T-helper 9 cell (primary cell): ENCODE measurements around the gene FBLN5.
"Not testable (repeated sequence)": the region's sequence is repeated elsewhere in the genome, so short reads cannot be mapped to it uniquely, and the experiment has no call there.

Experiments used
- DNase-seq: peaks from one replicate; pipeline ENCODE4 v3.0.0-alpha.2; 2020

Gene FBLN5

GRCh38 chr14:91882776-91883175, 64.7 kb downstream of the FBLN5 start:
- no peak for DNase-seq

- no peak for DNase-seq
These were observed 65.1 kb downstream of the FBLN5 start for GRCh38 chr14:91882369-91882768.

GRCh38 chr14:91879196-91879595, 68.3 kb downstream of the FBLN5 start:
- DNase-seq = no peak

- no peak for DNase-seq
These were observed 69.2 kb downstream of the FBLN5 start for GRCh38 chr14:91878274-91878673.

- no peak for DNase-seq
These were observed 70.0 kb downstream of the FBLN5 start for GRCh38 chr14:91877376-91877915.

- no peak for DNase-seq
These were observed 71.0 kb downstream of the FBLN5 start for GRCh38 chr14:91876492-91876891.

GRCh38 chr14:91875525-91876286, 71.8 kb downstream of the FBLN5 start:
- no peak for DNase-seq

- DNase-seq = peak; percentile 69
These were observed 73.8 kb downstream of the FBLN5 start for GRCh38 chr14:91873471-91874415.

- DNase-seq = peak; percentile 54
These were observed 74.7 kb downstream of the FBLN5 start for GRCh38 chr14:91872517-91873470.

GRCh38 chr14:91872011-91872501, 75.4 kb downstream of the FBLN5 start:
- peak; percentile 38 for DNase-seq

- DNase-seq = not testable (repeated sequence)
These were observed 76.1 kb downstream of the FBLN5 start for GRCh38 chr14:91871401-91871800.

- DNase-seq = no peak
These were observed 76.6 kb downstream of the FBLN5 start for GRCh38 chr14:91870890-91871289.

GRCh38 chr14:91870001-91870400, 77.5 kb downstream of the FBLN5 start:
- DNase-seq = peak; percentile 62

GRCh38 chr14:91869556-91869955, 77.9 kb downstream of the FBLN5 start:
- no peak for DNase-seq

GRCh38 chr14:91867316-91867988, 80.0 kb downstream of the FBLN5 start, which contains the start of gene TC2N:
Gene TC2N (minus strand): TSS chr14:91867536. CDS start chr14:91813769, 53,767 bp downstream.
- peak; percentile 31 for DNase-seq

- no peak for DNase-seq
These were observed 80.8 kb downstream of the FBLN5 start for GRCh38 chr14:91866511-91867295.

GRCh38 chr14:91866061-91866460, 81.4 kb downstream of the FBLN5 start:
- DNase-seq = no peak

GRCh38 chr14:91862417-91862816, 85.1 kb downstream of the FBLN5 start:
- DNase-seq = no peak

- DNase-seq = no peak
These were observed 86.4 kb downstream of the FBLN5 start for GRCh38 chr14:91861091-91861490.

GRCh38 chr14:91860238-91860637, 87.3 kb downstream of the FBLN5 start:
- DNase-seq = no peak
